ENCODE results near the gene SCAF11.

- TF ChIP-seq CTCF (IDR thresholded peaks at IDR 0.05; ENCODE audit: low read depth, low read length) = no peak
- TF ChIP-seq MAX (IDR thresholded peaks at IDR 0.05; ENCODE audit: low read depth, low read length) = no peak
- no peak for TF ChIP-seq POLR2A (IDR thresholded peaks at IDR 0.05; ENCODE audit: extremely low read depth, insufficient read length)
- TF ChIP-seq MYC (IDR thresholded peaks at IDR 0.05; ENCODE audit: low read depth, low read length) = no peak
These were observed 94.4 kb downstream of the SCAF11 start for GRCh38 chr12:45895961-45896360.

Data from NB4 (cell line).